Activated CD8-positive, alpha-beta memory T cell treated with anti-CD3 and anti-CD28 coated beads for 24 hours (primary cell): ENCODE results near the gene LRG1.

Experiments
- DNase-seq: peaks from one replicate; pipeline ENCODE4 v3.0.0-alpha.2; 2020

LRG1 gene, protein sequence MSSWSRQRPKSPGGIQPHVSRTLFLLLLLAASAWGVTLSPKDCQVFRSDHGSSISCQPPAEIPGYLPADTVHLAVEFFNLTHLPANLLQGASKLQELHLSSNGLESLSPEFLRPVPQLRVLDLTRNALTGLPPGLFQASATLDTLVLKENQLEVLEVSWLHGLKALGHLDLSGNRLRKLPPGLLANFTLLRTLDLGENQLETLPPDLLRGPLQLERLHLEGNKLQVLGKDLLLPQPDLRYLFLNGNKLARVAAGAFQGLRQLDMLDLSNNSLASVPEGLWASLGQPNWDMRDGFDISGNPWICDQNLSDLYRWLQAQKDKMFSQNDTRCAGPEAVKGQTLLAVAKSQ

DNA sequence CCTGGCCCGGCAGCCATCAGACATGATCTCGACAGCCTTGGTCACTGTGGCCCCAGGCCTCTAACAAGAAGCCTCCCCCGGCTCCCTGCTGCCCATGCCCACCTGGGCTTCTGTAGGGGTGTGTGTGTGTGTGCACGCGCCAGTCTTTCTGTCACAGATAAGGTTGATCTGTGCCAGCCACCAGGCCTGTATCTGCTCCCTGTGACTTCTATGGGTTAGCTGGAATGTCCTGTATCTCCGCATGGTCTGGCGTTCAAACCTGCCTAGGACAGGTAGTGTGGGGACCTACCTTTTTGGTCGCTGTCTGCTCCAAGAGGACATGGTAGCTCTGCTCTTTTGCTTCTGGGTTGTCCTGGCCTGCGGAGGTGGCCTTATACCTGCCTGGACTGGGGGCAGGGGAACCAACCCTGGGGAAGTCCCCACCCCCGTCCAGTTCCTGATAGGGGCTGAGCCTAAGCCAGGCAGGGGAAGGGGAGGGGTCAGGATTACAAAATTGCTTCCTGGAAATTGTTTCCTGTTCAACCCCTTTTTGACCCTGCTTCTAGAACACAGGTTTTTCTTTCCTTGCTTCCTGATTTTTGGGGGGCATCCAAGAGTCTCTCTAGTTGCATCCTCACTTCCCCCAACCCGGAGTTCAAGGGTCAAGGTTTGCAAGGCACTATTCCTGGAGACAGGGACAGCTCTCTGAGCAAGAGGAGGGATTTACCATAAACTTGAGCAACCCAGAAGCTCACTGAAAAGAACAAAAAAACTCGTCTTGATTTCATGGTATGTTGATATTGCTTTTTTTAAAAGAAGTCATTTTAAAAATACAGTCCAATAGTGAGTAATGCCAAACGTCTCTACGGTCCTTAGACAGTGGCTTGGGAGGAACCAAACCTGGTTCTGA, at the start of gene LRG1:
LRG1 (minus strand) TSS at position 344 of the 889 bp plus-strand sequence; CDS start at position 321, 23 bp downstream.
- DNase-seq, result no peak

DNA sequence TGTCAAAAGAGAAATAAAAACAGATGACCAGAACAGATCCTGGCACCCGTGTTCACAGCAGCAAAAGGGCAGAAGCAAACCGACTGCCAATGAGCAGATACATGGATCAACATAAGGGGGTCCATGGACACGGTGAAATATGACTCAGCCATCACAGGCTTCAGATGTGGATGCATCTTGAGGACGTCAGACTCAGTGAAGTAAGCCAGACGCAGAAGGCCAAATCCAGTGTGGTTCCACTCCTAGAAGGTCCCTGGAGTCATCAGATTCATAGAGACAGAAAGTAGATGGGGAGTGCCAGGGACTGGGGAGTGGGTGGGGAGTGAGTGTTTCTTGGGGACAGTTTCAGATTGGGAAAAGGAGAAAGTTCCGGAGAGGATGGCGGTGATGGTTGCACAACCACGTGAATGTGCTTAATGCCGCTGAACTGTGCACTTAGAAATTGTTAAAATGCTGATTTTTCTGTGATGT, 48.5 kb upstream of the LRG1 start:
- no peak for DNase-seq

DNA sequence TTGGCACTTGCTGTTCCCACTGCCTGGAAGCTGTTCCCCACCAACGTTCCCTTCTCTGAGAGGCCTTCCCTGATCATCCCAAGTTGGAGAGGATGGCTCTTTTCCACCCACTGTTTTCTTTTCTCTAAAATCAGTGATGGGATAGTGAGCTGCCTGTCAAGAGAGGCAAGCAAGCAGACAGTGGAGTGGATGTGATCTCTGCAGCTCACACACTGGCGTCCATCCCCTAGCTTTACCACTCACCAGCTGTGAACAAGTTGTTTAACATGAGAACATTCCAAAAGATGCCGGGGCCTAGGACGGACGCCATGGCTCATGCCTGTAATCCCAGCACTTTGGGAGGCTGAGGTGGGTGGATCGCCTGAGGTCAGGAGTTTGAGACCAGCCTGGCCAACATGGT, 47.7 kb upstream of the LRG1 start:
- no peak for DNase-seq

DNA sequence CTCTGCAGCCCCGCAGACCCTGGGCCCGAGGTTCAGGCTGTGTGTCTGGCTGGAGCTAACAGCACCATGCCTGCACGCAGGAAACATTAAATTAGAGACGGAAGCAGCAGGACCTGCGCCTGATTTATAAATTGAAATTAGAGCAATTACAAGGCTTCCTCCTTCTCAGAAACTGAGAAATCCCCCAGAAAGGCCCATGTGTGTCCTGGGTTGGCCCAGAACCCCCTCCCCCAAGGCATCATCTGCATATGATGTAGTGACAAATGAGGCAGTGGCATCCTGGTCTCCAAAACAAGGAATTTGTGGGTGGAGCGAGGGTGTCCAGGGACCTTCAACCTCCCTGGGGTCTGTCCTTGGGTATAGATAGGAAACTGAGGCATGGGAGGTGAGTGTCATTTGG, 46.9 kb upstream of the LRG1 start:
- DNase-seq, result no peak

DNA sequence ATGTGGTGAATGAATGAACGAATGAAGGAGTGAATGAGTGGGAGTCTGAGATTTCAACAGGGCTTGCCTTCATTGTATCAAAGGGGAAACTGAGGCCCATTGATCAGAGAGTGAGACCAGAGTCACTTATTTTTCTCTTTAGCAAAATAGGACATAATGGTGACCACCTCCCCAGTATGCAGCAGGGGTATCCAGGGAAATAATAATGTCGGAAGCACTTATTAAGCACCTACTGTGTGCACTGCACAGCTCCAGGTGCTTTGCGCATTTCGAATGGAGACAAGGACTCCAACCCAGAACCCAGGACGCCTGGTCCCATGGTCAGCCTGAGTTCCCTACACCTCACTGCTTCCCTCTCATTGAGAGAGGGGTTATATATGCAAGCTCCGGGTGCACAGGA, 46.4 kb upstream of the LRG1 start:
- DNase-seq, result no peak

DNA sequence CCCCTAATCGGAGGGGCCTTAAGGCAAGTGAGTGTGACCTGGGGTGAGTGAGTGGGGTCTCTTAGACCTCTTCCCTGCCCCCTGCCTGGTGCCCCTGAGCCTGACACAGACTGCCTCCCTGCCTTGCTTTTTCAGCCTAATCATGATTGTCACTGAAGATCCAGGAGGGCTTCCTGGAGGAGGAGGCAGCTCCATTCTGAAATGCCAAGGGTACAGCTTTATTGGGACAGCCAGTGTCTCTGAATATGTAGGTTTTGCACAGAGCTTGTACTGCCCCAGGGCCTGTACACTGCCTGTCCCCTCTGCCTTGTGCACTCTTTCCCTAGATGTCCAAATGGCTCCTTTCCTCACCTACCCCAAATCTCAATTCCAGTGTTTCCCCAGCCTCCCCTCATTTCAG, 45.7 kb upstream of the LRG1 start:
- no peak for DNase-seq

DNA sequence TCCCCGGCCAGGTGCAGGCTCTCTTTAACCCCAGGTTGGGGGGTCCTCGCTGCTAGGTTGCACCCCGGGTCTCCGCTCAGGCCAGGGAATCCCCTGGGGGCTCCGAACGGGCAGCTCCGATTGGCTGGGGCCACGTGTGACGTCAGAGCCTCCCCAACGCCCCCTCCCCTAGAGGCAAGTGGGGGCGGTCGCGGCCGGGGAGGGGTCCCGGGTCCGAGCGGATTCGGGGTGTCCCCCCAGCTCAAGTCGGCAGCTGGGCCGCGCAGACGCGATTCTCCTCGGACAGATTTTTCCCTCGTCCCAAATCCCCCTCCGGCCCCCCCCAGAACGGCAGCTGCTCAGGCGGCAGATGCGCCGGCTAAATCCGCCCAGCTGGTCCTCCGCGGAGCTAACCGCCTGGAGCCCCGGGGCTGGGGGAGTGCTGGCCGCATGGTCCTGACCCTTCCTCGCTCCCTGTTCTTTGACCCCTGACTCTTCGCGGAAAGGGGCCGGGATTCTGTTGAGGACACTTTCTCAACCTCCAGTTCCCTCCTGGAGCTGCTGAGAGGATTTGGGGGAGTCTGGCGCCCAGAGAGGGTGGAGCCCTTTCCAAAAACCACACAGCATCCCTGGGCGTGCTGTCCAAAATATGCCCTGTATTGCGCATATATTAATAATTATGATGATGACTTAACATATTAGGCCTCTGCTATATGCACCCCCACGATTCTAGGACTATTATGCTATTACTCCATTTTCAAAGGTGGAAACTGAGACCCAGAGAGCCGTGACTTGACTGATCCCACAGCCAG, 45.0 kb upstream of the LRG1 start:
- DNase-seq, result no peak

DNA sequence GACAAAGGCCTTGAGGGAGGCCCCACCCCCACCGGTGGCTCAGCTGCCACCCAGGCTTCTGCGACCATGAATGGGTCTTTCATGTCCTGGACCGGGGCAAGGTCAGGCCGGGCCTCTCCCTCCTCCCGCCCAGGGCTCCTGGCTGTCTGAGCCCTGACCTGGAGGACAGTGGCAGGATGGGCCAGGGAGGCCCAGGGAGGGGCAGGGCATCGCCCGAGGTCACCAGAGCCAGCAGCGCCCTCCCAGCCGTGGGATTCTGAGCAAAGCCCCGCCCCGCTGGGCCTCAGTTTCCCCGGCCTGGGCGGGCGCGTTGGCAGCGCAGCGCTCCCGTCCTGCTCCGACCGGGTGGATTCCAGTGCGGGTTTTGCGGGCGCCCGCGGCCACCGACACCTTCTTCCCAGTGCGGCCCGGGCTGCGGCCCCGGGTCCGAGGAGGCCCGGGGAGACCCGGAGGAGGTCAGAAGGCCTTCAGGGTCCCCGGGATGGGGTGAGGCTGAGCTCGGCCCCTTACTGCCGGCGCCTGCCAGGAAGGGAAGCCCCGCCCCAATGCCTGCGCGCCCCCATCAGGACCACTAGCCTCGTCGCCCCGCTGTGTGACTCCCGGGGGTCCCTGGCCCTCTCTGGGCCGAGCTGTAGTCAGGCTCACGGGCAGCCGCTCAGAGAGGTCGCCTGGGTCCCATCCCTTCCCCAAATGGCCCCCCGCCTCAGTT, 44.3 kb upstream of the LRG1 start:
- no peak for DNase-seq

DNA sequence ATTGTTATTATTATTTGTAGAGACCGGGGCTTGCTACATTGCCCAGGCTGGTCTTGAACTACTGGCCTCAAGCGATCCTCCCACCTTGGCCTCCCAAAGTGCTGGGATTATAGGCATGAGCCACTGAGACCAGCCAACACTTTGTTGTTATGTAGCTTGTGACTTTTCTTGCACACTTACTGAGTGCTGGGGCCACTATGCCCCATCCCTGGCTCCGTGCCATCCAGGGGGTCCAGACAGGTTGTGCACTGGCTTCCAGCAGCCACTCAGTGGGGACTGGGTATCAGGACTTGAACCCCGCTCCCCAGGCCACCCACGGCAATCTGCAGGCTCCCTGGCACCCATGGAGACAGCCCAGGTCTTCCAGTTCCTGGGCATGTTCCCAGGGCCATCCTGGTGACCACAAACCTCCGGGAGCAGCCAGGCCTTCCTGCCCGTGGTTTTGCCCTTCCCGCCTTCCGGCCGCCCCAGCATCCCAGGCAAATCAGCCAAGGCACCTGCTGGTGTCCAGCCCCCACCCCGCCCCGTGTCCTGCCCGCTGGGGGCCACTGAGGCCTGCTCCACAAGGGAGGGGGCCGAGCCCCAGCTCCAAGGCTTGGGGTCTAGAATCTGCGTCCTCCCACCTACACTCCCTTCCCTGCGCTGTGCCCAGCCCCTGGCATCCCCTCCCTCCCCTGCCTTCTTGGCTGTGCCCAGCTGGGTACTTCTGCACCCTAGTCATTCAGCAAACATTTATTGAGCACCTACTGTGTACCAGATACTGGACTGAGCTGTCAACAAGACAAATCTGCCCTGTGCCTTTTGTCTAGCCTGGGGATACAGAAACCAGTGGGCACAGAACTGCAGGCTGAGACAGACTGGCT, 43.4 kb upstream of the LRG1 start:
- DNase-seq, result no peak

DNA sequence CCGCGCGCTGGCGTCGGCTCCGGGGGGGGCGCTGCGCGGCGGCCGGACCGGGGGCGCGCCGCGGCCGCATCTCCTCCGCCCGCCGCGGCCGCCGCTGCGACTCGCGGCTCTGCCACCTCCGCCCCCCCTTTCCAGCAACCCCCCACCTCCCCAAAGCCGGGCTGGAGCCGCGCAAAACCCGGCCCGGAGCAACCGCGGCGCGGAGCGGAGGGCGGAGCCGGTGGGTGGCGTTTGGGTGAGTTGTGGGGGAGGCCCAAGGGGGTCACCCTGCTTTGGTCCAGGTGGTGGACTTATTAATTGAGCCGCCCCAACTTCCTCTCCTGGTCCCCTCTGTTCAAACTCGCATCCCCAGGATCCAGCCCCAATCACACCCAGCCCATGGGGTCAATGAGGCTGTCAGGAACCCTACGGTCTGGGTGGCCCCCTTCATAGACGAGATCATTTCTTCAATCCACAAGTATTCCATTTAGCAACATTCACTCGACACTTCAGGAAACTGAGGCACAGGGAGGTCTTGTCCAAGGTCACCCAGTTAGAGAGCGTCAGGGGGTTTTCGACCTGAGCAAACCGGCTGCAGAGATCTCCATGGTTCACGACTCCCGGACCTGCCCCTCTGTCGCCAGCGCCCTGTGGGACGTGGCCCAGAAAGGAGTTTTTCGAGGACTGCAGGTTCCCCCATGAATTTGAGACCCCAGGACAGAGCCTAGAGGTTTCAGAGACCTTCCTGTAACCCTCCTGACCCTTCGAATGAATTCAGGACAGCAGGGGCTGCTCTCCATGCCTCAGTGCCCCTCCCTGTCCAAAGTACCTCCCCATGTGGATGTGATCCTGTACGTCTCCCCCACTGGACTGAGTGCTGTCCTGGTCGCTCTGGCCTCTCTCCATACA, 42.1 kb upstream of the LRG1 start:
- no peak for DNase-seq

DNA sequence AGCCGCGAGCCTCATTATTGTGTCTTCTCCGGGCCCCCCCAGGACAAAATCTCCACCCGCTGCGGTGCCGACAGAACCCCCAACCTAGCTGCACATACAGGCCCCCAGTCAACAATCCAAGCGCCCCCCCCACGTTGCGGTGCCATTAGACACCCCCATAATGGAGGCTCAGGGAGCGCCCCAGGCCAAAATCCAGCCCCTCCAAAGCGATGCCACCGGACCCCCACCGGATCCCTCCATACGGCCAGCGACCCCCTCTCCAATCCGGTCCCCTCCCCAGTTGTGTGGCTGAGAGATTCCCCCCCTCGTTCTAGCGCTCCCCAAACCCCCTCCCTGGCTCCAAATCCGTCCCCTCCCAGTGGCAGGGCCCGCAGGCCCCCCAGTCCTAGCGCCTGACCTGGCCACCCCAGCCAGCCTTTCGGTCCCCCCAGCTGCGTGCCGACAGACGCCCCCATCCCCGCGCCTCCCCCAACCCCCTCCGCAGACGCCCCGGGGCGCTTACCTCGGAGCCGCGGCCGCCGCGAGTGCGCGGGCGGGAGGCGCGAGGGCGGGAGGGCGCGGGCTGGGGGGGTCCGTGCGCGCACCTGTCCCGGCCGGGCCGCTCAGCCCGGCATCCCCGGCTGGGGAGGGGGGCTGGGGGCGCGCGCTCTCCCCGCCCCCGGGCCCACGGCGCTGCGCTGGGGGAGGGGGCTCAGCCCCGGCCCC, 41.3 kb upstream of the LRG1 start:
- no peak for DNase-seq

DNA sequence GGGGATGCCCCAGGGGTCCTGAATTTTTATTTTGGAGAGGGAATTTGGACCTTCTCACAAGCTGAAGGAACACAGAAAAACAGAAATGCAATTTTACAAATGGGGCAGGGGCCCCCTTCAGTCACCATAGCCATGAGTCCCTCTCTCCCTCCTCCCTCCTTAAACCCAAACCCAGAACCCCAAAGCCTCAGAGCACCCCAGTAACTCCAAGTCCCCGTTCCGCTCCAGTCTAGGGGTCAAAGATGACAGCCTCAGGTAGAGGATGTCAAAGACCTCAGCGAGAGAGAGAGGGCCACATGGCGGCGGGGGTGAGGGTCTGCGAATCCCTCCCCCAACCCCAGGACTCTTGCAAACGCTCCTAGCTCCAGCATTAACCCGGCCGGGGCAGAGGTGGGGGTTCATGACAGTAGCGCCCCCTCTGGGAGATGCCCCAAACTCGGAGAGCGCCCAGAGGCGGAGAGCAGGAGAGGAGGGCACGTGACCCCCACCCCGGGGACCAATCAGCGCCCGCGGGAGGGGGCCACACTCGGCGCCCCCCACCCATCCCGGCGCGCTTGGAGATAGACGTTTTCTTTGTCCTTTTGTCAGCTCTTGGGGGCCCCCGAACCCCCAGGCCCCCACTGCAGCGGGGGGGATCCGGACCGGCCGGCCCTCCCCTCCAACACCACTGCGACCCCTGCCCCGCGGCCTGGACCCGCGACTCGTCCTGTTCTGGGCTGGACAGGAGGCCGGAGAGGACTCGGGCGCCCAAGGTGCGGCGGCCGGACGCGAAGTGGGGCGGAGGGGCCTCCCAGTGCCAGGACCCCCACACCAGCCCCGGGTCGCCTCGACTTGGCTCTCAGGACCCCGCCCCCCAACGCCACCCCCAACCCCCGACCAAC, 40.4 kb upstream of the LRG1 start:
- DNase-seq, result no peak

DNA sequence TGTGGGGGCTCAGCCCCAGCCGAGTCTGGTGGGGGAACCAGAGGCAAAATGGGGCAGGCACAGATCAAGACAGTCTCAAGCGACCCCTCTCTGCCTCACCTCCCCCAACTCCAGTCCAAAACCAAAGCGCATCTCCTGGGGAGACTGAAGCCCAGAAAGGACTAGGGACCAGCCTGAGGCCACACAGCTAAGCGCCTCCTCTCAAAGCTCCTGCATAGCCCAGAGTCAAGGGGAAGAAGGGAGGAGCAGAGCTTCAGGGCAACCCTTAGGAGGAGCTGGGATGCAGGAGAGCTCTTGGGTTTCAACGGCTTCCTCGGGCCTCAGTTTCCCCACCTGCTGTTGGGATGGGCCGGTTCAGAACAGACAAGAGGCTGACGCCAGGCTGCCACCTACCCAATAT, 39.6 kb upstream of the LRG1 start:
- no peak for DNase-seq

DNA sequence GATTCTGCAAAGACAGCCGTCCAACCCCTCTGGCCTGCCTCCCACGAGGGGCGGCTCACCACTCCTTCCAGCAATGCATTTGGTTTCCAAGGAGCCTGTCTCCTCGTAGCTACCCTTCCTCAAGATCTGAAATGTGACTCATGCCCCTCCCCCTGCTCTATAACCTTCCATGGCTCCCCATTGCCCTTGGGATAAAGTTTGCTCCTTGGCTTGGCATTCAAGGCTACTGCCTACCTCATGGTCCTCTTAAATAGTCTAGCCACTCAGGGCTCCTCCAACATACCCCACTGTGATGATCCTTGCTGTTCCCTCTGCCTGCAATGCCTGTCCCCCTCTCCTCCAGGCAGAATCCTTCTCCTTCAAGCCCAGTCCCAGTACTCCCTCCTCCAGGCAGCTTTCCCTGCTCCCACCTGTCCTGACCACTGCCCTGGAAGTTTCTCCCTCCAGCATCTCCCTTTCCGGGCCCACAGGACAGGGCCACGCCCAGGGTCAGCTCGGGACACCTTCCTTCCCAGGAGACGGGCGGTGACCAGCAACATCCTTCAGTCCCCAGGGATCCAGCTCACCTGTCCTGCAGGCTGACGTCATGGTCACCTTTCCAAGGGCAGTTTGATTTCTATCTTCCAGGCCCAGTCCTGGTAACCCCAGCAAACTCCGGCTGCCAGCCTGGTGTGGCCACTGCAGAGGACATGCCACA, 38.9 kb upstream of the LRG1 start:
- no peak for DNase-seq

DNA sequence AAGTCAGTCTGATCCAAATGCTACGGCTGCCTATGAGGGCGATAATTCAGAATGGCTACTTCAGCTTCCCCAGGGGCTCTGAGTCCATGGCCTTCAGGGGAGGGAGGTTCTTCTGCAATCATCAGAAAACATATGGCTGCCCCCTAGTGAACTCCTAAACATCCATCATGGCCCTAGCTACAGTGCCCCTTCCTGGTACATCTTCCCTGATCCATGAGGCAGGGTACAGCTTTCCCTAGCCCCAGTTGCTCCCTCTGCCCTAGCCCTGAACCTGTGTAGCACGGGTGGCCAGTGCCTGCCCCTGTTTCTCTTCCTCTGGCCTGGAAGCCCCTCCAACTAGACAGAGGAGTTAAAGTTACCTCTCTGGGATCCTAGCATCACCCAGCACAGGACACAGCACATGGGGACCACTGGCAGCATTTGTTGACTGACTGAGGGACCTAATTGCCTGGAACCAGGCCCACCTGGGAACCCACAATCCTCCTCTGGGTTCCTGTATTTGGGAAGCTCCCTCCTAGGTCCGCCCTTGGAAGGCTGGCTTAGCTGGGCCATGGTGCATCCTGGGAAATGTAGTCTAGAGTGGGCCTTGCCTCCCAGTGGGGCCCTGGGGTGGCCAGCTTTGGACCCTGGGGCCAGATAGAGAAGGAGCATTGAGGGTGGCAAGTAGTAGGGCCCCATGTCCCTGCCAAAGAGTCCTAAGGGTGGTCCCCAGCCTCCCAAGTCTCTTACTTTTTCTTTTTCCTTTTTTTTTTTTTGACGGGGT, 37.4 kb upstream of the LRG1 start:
- no peak for DNase-seq

DNA sequence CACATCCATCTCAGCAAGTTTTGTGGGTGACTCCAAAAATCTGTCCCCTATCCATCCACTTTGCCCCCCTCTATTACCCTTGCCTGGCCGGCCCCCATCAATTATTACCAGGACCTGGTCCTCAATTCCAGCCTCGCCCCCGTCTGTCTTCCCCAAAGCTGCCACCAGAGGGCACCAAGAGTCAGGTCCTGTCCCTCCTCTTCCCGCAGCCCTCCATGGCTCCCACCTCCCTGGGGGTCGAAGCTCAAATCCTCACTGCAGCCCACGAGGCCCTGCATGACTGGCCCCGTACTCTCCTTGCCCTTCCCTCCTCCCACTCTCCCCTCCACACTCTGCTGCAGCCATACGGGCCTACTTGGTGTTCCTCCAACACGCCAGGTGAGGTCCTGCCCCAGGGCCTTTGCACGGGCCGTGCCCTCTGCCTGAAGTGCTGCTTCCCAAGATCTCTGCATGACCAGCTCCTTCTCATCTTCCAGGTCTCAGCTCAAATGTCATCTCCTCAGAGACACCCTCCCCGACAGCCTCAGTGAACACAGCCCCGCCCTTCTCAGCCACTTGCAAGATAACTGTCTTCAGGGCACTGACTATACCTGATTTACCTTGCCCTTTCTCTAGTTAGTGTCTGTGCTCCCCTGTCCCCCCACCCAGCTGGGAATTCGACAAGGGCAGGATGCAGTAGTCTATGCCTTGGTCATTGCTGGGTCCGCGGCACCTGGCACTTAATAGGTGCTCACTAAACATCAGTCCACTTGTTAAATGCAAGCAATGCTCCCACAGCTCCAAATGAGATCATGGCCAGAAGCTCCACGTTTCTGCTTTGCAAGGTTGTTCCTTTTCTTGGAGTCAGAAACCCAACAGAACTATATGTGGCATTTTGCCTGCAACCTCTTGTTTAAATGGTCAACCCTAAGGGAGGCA, 36.4 kb upstream of the LRG1 start:
- peak; percentile 88 for DNase-seq
